Nephron (organoid): Measurements from ENCODE around the gene CBLN4.

Experiments
- H3K27ac Mint-ChIP-seq, 3 experiments: 2 replicates each; pipeline ENCODE4 v1.8.0; 2020; ENCODE audit warnings: mixed read lengths in 3 of 3, mild to moderate bottlenecking in 2 of 3, moderate library complexity in 1 of 3
- H3K27me3 Mint-ChIP-seq: 2 replicates; pipeline ENCODE4 v1.8.0; 2021; ENCODE audit warnings: low read depth, mild to moderate bottlenecking, moderate library complexity, mixed read lengths
- H3K36me3 Mint-ChIP-seq: 2 replicates; pipeline ENCODE4 v1.8.0; 2020; ENCODE audit warnings: low read depth, mixed read lengths
- H3K4me1 Mint-ChIP-seq: 2 replicates; pipeline ENCODE4 v1.8.0; 2020; ENCODE audit warnings: mixed read lengths
- H3K4me3 Mint-ChIP-seq, 3 experiments: 2 replicates each; pipeline ENCODE4 v1.8.0; 2020; ENCODE audit warnings: mild to moderate bottlenecking in 3 of 3, mixed read lengths in 3 of 3, moderate library complexity in 2 of 3
- H3K9me3 Mint-ChIP-seq: 2 replicates; pipeline ENCODE4 v1.8.0; 2020; ENCODE audit warnings: mixed read lengths
- TF ChIP-seq, protein P1 (sequence below), 3 experiments: fragments of 200-600 bp; sonication (generic); IDR thresholded peaks; one replicate each; pipeline ENCODE4 v1.5.0; 2021; ENCODE audit warnings: antibody characterized with exemption in 3 of 3; ENCODE audit not compliant: unreplicated experiment in 3 of 3

CBLN4 gene

DNA sequence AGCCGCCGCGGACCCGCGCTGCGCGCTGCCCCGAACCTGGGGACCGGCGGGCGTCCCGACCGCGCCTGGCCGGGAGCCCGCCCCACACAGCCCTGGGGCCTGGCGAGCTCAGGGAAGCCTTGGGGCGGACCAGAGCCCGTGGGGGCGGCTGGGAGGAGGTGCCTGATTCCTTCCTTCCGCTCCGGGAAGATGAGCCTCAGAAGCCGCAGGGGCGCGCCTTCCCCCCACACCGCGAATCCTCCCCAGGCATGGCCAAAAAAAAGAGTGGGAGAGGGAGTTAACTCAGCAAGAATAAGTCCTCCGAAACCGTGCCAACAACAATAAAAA lies at the start of gene CBLN4:
Gene CBLN4 (minus strand): TSS at position 131 of the 327 bp plus-strand sequence. CDS start 1,348 bp downstream, outside the sequence.
- no peak within 1 kb of the TSS for H3K4me3 Mint-ChIP-seq
- H3K4me1 Mint-ChIP-seq: no peaks in the 10 kb centered on the region
- no peak within 1 kb of the TSS for H3K27ac Mint-ChIP-seq
- TF ChIP-seq, protein P1, sequence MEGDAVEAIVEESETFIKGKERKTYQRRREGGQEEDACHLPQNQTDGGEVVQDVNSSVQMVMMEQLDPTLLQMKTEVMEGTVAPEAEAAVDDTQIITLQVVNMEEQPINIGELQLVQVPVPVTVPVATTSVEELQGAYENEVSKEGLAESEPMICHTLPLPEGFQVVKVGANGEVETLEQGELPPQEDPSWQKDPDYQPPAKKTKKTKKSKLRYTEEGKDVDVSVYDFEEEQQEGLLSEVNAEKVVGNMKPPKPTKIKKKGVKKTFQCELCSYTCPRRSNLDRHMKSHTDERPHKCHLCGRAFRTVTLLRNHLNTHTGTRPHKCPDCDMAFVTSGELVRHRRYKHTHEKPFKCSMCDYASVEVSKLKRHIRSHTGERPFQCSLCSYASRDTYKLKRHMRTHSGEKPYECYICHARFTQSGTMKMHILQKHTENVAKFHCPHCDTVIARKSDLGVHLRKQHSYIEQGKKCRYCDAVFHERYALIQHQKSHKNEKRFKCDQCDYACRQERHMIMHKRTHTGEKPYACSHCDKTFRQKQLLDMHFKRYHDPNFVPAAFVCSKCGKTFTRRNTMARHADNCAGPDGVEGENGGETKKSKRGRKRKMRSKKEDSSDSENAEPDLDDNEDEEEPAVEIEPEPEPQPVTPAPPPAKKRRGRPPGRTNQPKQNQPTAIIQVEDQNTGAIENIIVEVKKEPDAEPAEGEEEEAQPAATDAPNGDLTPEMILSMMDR (IDR thresholded peaks at IDR 0.05; ENCODE audit: unreplicated experiment in 3 of 3): no peak
- H3K9me3 Mint-ChIP-seq: peaks cover 46% of the 10 kb centered on the region
- peaks cover 9% of the 10 kb centered on the region for H3K27me3 Mint-ChIP-seq
- H3K36me3 Mint-ChIP-seq: no peaks in the 10 kb centered on the region

- TF ChIP-seq, protein P1 (IDR thresholded peaks at IDR 0.05; ENCODE audit: unreplicated experiment in 3 of 3): no peak
- no peak overlapping the region for H3K27ac Mint-ChIP-seq
- H3K9me3 Mint-ChIP-seq: peaks cover 28% of the 10 kb centered on the region
- H3K4me1 Mint-ChIP-seq: no peaks in the 10 kb centered on the region
- H3K4me3 Mint-ChIP-seq: no peak overlapping the region
- peaks cover 4% of the 10 kb centered on the region for H3K27me3 Mint-ChIP-seq
- H3K36me3 Mint-ChIP-seq: no peaks in the 10 kb centered on the region
Observed at GRCh38 chr20:56043227-56043626, 37.9 kb upstream of the CBLN4 start.

- no peaks in the 10 kb centered on the region for H3K36me3 Mint-ChIP-seq
- no peaks in the 10 kb centered on the region for H3K27me3 Mint-ChIP-seq
- no peaks in the 10 kb centered on the region for H3K4me1 Mint-ChIP-seq
- H3K9me3 Mint-ChIP-seq: peaks cover 46% of the 10 kb centered on the region
- TF ChIP-seq, protein P1 (IDR thresholded peaks at IDR 0.05; ENCODE audit: unreplicated experiment in 3 of 3): no peak
- no peak overlapping the region for H3K27ac Mint-ChIP-seq
- H3K4me3 Mint-ChIP-seq: no peak overlapping the region
Observed at GRCh38 chr20:56032251-56032650, 26.9 kb upstream of the CBLN4 start.

- Mint-ChIP-seq H3K27ac (no peak overlapping the region), H3K36me3 (no peaks in the 10 kb centered on the region), H3K9me3 (peaks cover 57% of the 10 kb centered on the region), H3K4me3 (no peak overlapping the region), H3K27me3 (no peaks in the 10 kb centered on the region), H3K4me1 (no peaks in the 10 kb centered on the region)
- TF ChIP-seq, protein P1 (IDR thresholded peaks at IDR 0.05; ENCODE audit: unreplicated experiment in 3 of 3): no peak
Observed at GRCh38 chr20:56018716-56019115, 13.4 kb upstream of the CBLN4 start.

DNA sequence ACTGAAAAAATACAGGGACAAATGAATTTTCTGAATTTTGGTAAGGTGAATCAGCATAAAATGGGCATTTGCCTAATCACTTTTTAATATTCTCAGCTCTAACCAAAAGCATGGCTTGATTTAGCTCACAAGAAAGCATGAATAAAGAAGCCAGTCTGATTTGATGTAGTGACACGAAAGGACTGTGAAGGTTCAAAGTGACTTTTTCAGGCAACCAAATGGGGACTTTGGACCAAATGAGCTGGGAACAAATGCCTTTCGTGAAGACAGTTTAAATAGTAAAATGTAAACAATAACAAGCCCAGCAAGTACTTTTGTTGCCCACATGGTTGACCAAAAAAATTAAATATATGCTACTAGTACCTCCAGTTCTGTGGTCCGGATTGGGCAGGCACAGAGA lies 12.9 kb upstream of the CBLN4 start:
- H3K4me1 Mint-ChIP-seq: no peaks in the 10 kb centered on the region
- TF ChIP-seq, protein P1 (IDR thresholded peaks at IDR 0.05; ENCODE audit: unreplicated experiment in 3 of 3): no peak
- H3K27me3 Mint-ChIP-seq: no peaks in the 10 kb centered on the region
- no peaks in the 10 kb centered on the region for H3K36me3 Mint-ChIP-seq
- H3K27ac Mint-ChIP-seq: no peak overlapping the region
- H3K9me3 Mint-ChIP-seq: peaks cover 55% of the 10 kb centered on the region
- no peak overlapping the region for H3K4me3 Mint-ChIP-seq

- Mint-ChIP-seq H3K27me3 (no peaks in the 10 kb centered on the region), H3K4me1 (no peaks in the 10 kb centered on the region), H3K9me3 (peaks cover 49% of the 10 kb centered on the region), H3K27ac (no peak overlapping the region), H3K36me3 (no peaks in the 10 kb centered on the region), H3K4me3 (no peak overlapping the region)
- TF ChIP-seq, protein P1 (IDR thresholded peaks at IDR 0.05; ENCODE audit: unreplicated experiment in 3 of 3): no peak
Observed at GRCh38 chr20:56017560-56017959, 12.2 kb upstream of the CBLN4 start.
